Neural cell (in vitro differentiated cells): ENCODE results near the gene R3HDM4. TPM values are rescaled to one million over a fixed set of nuclear protein-coding genes. Genes with fewer than 3 reads are reported as not detected.
A peak's percentile ranks its signal among the peaks of the same experiment; 100 is the strongest.

Source experiments
- H2AFZ ChIP-seq: fragments of 200-600, 300-800 bp; sonication (generic), shearing (Covaris generic); 2 replicates; pipeline ENCODE4 v1.6.0; 2014; ENCODE audit warnings: low read depth, mild to moderate bottlenecking, antibody characterized with exemption, low read length, moderate library complexity
- H3F3A ChIP-seq: fragments of 200-600 bp; shearing (Covaris generic); 2 replicates; pipeline ENCODE4 v1.6.1; 2016; ENCODE audit warnings: mild to moderate bottlenecking, moderate library complexity, mixed read lengths, antibody characterized with exemption, low read length; ENCODE audit not compliant: insufficient read depth, poor library complexity, severe bottlenecking
- H3K27ac ChIP-seq: fragments of 200-600, 300-800 bp; sonication (generic), shearing (Covaris generic); 2 replicates; pipeline ENCODE4 v1.5.1; 2014; ENCODE audit warnings: mild to moderate bottlenecking, low read length, moderate library complexity
- H3K27me3 ChIP-seq: fragments of 300-800, 200-600 bp; sonication (generic), shearing (Covaris generic); 2 replicates; pipeline ENCODE4 v1.6.0; 2014; ENCODE audit warnings: mild to moderate bottlenecking, low read depth, low read length, moderate library complexity; ENCODE audit not compliant: insufficient read depth
- H3K36me3 ChIP-seq: fragments of 300-800, 200-600 bp; sonication (generic), shearing (Covaris generic); 2 replicates; pipeline ENCODE4 v1.5.1; 2014; ENCODE audit warnings: mild to moderate bottlenecking, antibody characterized with exemption, low read length, moderate library complexity; ENCODE audit not compliant: insufficient read depth
- H3K4me2 ChIP-seq: fragments of 300-800, 200-600 bp; sonication (generic), shearing (Covaris generic); 2 replicates; pipeline ENCODE4 v1.6.0; 2014; ENCODE audit warnings: mild to moderate bottlenecking, low read length
- H3K4me3 ChIP-seq: fragments of 300-800, 200-600 bp; sonication (generic), shearing (Covaris generic); 2 replicates; pipeline ENCODE4 v1.5.1; 2014; ENCODE audit warnings: mild to moderate bottlenecking, low read length, moderate library complexity
- H3K79me2 ChIP-seq: fragments of 200-600 bp; shearing (Covaris generic); replicated peaks from 2 replicates; pipeline ENCODE4 v1.6.0; 2014; ENCODE audit warnings: mild to moderate bottlenecking, low read length, moderate library complexity; ENCODE audit not compliant: insufficient read depth
- H3K9ac ChIP-seq: fragments of 300-800, 200-600 bp; sonication (generic), shearing (Covaris generic); 2 replicates; pipeline ENCODE4 v1.6.1; 2016; ENCODE audit warnings: mild to moderate bottlenecking, low read length, mixed read lengths
- H3K9me2 ChIP-seq: fragments of 200-600 bp; shearing (Covaris generic); 2 replicates; pipeline ENCODE4 v1.6.1; 2016; ENCODE audit warnings: mild to moderate bottlenecking, low read length, mixed read lengths; ENCODE audit not compliant: insufficient read depth
- H3K9me3 ChIP-seq: fragments of 200-600, 300-800 bp; sonication (generic), shearing (Covaris generic); 2 replicates; pipeline ENCODE4 v1.6.1; 2016; ENCODE audit warnings: mild to moderate bottlenecking, mixed run types, low read length, moderate library complexity, mixed read lengths
- H4K20me1 ChIP-seq: fragments of 200-600 bp; shearing (Covaris generic); 2 replicates; pipeline ENCODE4 v1.6.1; 2016; ENCODE audit warnings: mild to moderate bottlenecking, mixed run types; ENCODE audit not compliant: insufficient read depth
- CTCF ChIP-seq: fragments of 450-650 bp; IDR thresholded peaks from 2 replicates; pipeline ENCODE4 v1.5.1; 2014; ENCODE audit warnings: antibody characterized with exemption, mild to moderate bottlenecking, moderate library complexity; ENCODE audit not compliant: poor library complexity, severe bottlenecking
- EP300 ChIP-seq: fragments of 450-650 bp; conservative IDR thresholded peaks from 2 replicates; pipeline ENCODE4 v1.6.1; 2014; ENCODE audit warnings: antibody characterized with exemption, mild to moderate bottlenecking, moderate library complexity; ENCODE audit not compliant: poor library complexity, severe bottlenecking
- EZH2 ChIP-seq: fragments of 200-600, 300-800 bp; shearing (Covaris generic), sonication (generic); IDR thresholded peaks from 2 replicates; pipeline ENCODE4 v1.6.1; 2014; ENCODE audit warnings: antibody characterized with exemption, low read length, borderline replicate concordance, mild to moderate bottlenecking; ENCODE audit not compliant: insufficient read depth, poor library complexity, severe bottlenecking
- MXI1 ChIP-seq: fragments of 450-650 bp; conservative IDR thresholded peaks from 2 replicates; pipeline ENCODE4 v1.6.1; 2014; ENCODE audit warnings: antibody characterized with exemption, mild to moderate bottlenecking; ENCODE audit not compliant: poor library complexity, severe bottlenecking
- POLR2AphosphoS5 ChIP-seq: IDR thresholded peaks from 2 replicates; pipeline ENCODE4 v1.6.1; 2012
- RAD21 ChIP-seq: fragments of 450-650 bp; conservative IDR thresholded peaks from 2 replicates; pipeline ENCODE4 v1.6.1; 2014; ENCODE audit warnings: antibody characterized with exemption, mild to moderate bottlenecking, moderate library complexity
- REST ChIP-seq: IDR thresholded peaks from 2 replicates; pipeline ENCODE4 v1.6.1; 2012; ENCODE audit warnings: borderline replicate concordance
- SMC3 ChIP-seq: fragments of 450-650 bp; conservative IDR thresholded peaks from 2 replicates; pipeline ENCODE4 v1.6.1; 2014; ENCODE audit warnings: antibody characterized with exemption, mild to moderate bottlenecking, moderate library complexity; ENCODE audit not compliant: poor library complexity
- TAF1 ChIP-seq: IDR thresholded peaks from 2 replicates; pipeline ENCODE4 v1.6.1; 2012; ENCODE audit warnings: low read depth
- polyA plus RNA-seq: library from polyadenylated mRNA; depleted of rRNA; stranded (reverse); fragments of >200 nt; gene quantifications from 2 replicates; pipeline ENCODE4 v1.2.3, GENCODE V29; 2014

R3HDM4 gene
- polyA plus RNA-seq, 1 donor from 2014 or later = 51.2 TPM

GRCh38 chr19:918152-918437 is 5.1 kb upstream of the R3HDM4 start:
- TF ChIP-seq POLR2AphosphoS5 (no peak), EP300 (no peak), EZH2 (no peak)
- Histone ChIP-seq H3K9me3 (no peaks in the 10 kb centered on the region), H3K27me3 (peaks cover 49% of the 10 kb centered on the region), H2AFZ (no peak overlapping the region), H3K36me3 (no peaks in the 10 kb centered on the region), H3K27ac (no peak overlapping the region), H3F3A (no peaks in the 10 kb centered on the region), H4K20me1 (no peaks in the 10 kb centered on the region), H3K9ac (peak overlapping the region; percentile 31), H3K9me2 (no peaks in the 10 kb centered on the region), H3K4me3 (peak overlapping the region; percentile 61), H3K4me2 (no peak overlapping the region), H3K79me2 (peaks cover 7% of the 10 kb centered on the region)

- peak within 1 kb of the TSS; percentile 61 for H3K4me3 ChIP-seq
- TF ChIP-seq MXI1 (no peak), RAD21 (peak; percentile 75), CTCF (peak; percentile 76), TAF1 (no peak), EZH2 (peak; percentile 75), POLR2AphosphoS5 (no peak), REST (no peak), SMC3 (peak; percentile 73)
- no peaks in the 10 kb centered on the region for H3K36me3 ChIP-seq
- H3K79me2 ChIP-seq = peaks cover 7% of the 10 kb centered on the region
- peaks cover 49% of the 10 kb centered on the region for H3K27me3 ChIP-seq
- no peak within 1 kb of the TSS for H3K4me2 ChIP-seq
- no peak within 1 kb of the TSS for H3K27ac ChIP-seq
- H3K9ac ChIP-seq = peak within 1 kb of the TSS; percentile 31
- no peaks in the 10 kb centered on the region for H4K20me1 ChIP-seq
- no peaks in the 10 kb centered on the region for H3K9me3 ChIP-seq
- no peak within 1 kb of the TSS for H2AFZ ChIP-seq
- H3K9me2 ChIP-seq = no peaks in the 10 kb centered on the region
- no peaks in the 10 kb centered on the region for H3F3A ChIP-seq
Measured at GRCh38 chr19:917323-918151, 4.5 kb upstream of the R3HDM4 start, which contains the start of gene KISS1R. Gene KISS1R (plus strand): TSS chr19:917333. CDS start chr19:917503, 170 bp downstream.
